Osteoblast (primary cell): Measurements from ENCODE around the gene DNAJC3. TPM values are rescaled to one million over a fixed set of nuclear protein-coding genes. Genes with fewer than 3 reads are reported as not detected.

Experiments
- DNase-seq: peaks from one replicate; pipeline ENCODE4 v3.0.0; 2011; ENCODE audit warnings: low spot score, mixed read lengths; ENCODE audit not compliant: insufficient read length; ENCODE audit errors: missing footprints
- H2AFZ ChIP-seq: 2 replicates; pipeline ENCODE4 v1.6.0; 2011; ENCODE audit warnings: mild to moderate bottlenecking, low read length
- H3K27ac ChIP-seq: 2 replicates; pipeline ENCODE4 v1.5.1; 2011; ENCODE audit warnings: mild to moderate bottlenecking, low read depth, low read length, moderate library complexity
- H3K27me3 ChIP-seq: 2 replicates; pipeline ENCODE4 v1.6.0; 2012; ENCODE audit warnings: mild to moderate bottlenecking, control low read depth, inconsistent platforms, low read length, moderate library complexity; ENCODE audit not compliant: insufficient read depth
- H3K36me3 ChIP-seq: 2 replicates; pipeline ENCODE4 v1.5.1; 2011; ENCODE audit warnings: mild to moderate bottlenecking, low read length, control low read depth, moderate library complexity; ENCODE audit not compliant: insufficient read depth
- H3K4me1 ChIP-seq: 2 replicates; pipeline ENCODE4 v1.5.1; 2011; ENCODE audit warnings: mild to moderate bottlenecking, low read length, control low read depth, moderate library complexity; ENCODE audit not compliant: insufficient read depth
- H3K4me2 ChIP-seq: 2 replicates; pipeline ENCODE4 v1.6.0; 2011; ENCODE audit warnings: mild to moderate bottlenecking, low read length; ENCODE audit not compliant: insufficient read depth
- H3K4me3 ChIP-seq: fragments of 200-600 bp; sonication (generic); 3 replicates; pipeline ENCODE4 v1.5.1; 2012; ENCODE audit warnings: mild to moderate bottlenecking, low read length, inconsistent platforms; ENCODE audit not compliant: insufficient read depth
- H3K79me2 ChIP-seq: 2 replicates; pipeline ENCODE4 v1.6.0; 2012; ENCODE audit warnings: mild to moderate bottlenecking, low read length, control low read depth, inconsistent platforms; ENCODE audit not compliant: insufficient read depth
- H3K9me3 ChIP-seq: 2 replicates; pipeline ENCODE4 v1.5.1; 2011; ENCODE audit warnings: low read depth, low read length, control low read depth
- H4K20me1 ChIP-seq: 2 replicates; pipeline ENCODE4 v1.6.0; 2012; ENCODE audit warnings: mild to moderate bottlenecking, low read length, control low read depth; ENCODE audit not compliant: insufficient read depth
- total RNA-seq: library from RNA; depleted of rRNA; stranded (reverse); fragments of >200 nt; gene quantifications from 2 replicates; pipeline ENCODE4 v1.2.3, GENCODE V29; 2012
- TF ChIP-seq, protein P1 (sequence below): IDR thresholded peaks from 2 replicates; pipeline ENCODE4 v1.5.1; 2011; ENCODE audit warnings: mild to moderate bottlenecking, low read depth, low read length, moderate library complexity; ENCODE audit errors: extremely low read depth

DNAJC3 gene
- total RNA-seq, 1 donor, result 58.6 TPM

DNA sequence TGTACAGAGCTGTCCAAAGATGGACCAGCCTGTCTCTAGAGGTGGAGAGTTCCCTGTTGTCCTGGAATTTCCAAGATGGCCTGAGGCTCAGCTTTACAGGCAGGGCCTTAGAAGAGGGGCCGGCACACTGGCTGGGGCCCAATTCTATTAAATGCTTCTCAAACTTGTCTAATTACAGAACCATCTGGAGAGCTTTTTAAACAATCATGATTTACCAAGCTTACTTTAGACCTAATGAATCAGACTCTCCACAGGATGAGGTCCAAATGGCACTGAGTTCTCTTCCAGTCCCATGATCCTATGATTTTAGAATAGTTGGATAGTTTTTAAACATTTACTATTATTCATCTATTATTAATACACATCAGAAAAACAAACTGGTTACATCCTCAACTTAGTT lies 123.5 kb downstream of the DNAJC3 start:
- Histone ChIP-seq H3K9me3 (no peaks in the 10 kb centered on the region), H3K27me3 (no peaks in the 10 kb centered on the region), H4K20me1 (no peaks in the 10 kb centered on the region), H3K4me1 (no peaks in the 10 kb centered on the region), H3K4me3 (no peak overlapping the region), H2AFZ (no peak overlapping the region), H3K79me2 (no peaks in the 10 kb centered on the region), H3K4me2 (no peak overlapping the region), H3K36me3 (no peaks in the 10 kb centered on the region), H3K27ac (no peak overlapping the region)
- DNase-seq, result no peak
- TF ChIP-seq, protein P1, sequence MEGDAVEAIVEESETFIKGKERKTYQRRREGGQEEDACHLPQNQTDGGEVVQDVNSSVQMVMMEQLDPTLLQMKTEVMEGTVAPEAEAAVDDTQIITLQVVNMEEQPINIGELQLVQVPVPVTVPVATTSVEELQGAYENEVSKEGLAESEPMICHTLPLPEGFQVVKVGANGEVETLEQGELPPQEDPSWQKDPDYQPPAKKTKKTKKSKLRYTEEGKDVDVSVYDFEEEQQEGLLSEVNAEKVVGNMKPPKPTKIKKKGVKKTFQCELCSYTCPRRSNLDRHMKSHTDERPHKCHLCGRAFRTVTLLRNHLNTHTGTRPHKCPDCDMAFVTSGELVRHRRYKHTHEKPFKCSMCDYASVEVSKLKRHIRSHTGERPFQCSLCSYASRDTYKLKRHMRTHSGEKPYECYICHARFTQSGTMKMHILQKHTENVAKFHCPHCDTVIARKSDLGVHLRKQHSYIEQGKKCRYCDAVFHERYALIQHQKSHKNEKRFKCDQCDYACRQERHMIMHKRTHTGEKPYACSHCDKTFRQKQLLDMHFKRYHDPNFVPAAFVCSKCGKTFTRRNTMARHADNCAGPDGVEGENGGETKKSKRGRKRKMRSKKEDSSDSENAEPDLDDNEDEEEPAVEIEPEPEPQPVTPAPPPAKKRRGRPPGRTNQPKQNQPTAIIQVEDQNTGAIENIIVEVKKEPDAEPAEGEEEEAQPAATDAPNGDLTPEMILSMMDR, result no peak

DNA sequence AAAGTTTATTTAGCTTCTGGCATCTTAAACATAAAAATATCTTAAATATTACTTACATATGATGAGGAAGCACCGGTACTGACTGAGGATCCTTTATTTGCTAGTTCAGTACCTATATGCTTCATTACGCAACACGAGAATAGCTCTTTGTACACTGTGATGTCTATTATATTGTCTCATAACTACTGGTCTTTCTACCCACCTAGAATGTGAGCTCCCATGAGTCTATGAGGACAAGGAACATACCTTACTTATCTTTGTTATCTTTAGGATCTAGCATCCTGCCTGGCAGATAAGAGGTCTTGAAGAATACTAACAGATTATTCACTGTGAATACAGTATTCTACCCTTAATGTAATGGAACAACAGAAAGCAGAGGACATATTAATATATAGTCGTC lies 124.9 kb downstream of the DNAJC3 start:
- no peak for DNase-seq
- TF ChIP-seq, protein P1, result no peak
- Histone ChIP-seq H3K4me3 (no peak overlapping the region), H3K27me3 (no peaks in the 10 kb centered on the region), H3K27ac (no peak overlapping the region), H3K4me2 (no peak overlapping the region), H3K4me1 (no peaks in the 10 kb centered on the region), H3K36me3 (no peaks in the 10 kb centered on the region), H4K20me1 (no peaks in the 10 kb centered on the region), H3K79me2 (no peaks in the 10 kb centered on the region), H2AFZ (no peak overlapping the region), H3K9me3 (no peaks in the 10 kb centered on the region)

DNA sequence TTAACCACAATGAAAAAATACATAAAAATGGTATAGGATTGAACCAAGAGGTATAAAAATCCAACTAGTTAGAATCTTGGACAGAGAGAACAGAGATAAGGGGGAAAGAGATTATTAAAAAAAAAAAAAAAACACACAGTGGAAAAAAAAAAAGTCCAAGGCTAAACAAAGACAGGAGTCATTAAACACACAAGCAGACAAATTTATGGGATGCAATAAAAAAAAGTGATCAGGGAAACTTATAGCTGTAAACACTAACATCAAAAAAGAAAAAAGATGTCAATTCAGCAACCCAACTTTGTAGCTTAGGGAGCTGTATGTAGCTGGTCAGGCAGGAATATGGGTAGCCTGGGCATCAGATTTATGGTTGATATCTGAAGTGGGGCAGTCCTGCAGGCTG lies 129.0 kb downstream of the DNAJC3 start:
- TF ChIP-seq, protein P1, result no peak
- Histone ChIP-seq H3K4me1 (no peaks in the 10 kb centered on the region), H3K79me2 (no peaks in the 10 kb centered on the region), H3K27ac (no peak overlapping the region), H3K4me3 (no peak overlapping the region), H3K36me3 (no peaks in the 10 kb centered on the region), H3K4me2 (no peak overlapping the region), H3K27me3 (no peaks in the 10 kb centered on the region), H2AFZ (no peak overlapping the region), H3K9me3 (no peaks in the 10 kb centered on the region), H4K20me1 (no peaks in the 10 kb centered on the region)
- no peak for DNase-seq

GRCh38 chr13:95809429-95809828 lies 132.5 kb downstream of the DNAJC3 start:
- TF ChIP-seq, protein P1, result no peak
- no peaks in the 10 kb centered on the region for H3K4me1 ChIP-seq
- H3K4me3 ChIP-seq, result no peak overlapping the region
- H3K4me2 ChIP-seq, result no peak overlapping the region
- H4K20me1 ChIP-seq, result no peaks in the 10 kb centered on the region
- no peaks in the 10 kb centered on the region for H3K79me2 ChIP-seq
- H2AFZ ChIP-seq, result no peak overlapping the region
- no peak for DNase-seq
- no peaks in the 10 kb centered on the region for H3K36me3 ChIP-seq
- no peaks in the 10 kb centered on the region for H3K27me3 ChIP-seq
- H3K27ac ChIP-seq, result no peak overlapping the region
- H3K9me3 ChIP-seq, result no peaks in the 10 kb centered on the region
